HG02938 (cell line): Measurements from ENCODE around the gene RPS10.

Source experiments
- ATAC-seq: cut with Tn5 transposase; IDR thresholded peaks from one replicate; pipeline ENCODE4 v1.9.1; 2021; ENCODE audit warnings: mild to moderate bottlenecking, moderate library complexity; ENCODE audit not compliant: unreplicated experiment

Gene RPS10

GRCh38 chr6:34425498-34426410 lies at the start of gene RPS10:
Gene RPS10, minus strand, starts transcription at chr6:34426069. Its CDS starts 848 bp downstream, at chr6:34425221.
- ATAC-seq = peak; percentile 64

GRCh38 chr6:34475238-34475682 lies 49.4 kb upstream of the RPS10 start:
- ATAC-seq = no peak

GRCh38 chr6:34474754-34475153 lies 48.9 kb upstream of the RPS10 start:
- ATAC-seq = no peak

- ATAC-seq = no peak
These were observed 48.1 kb upstream of the RPS10 start for GRCh38 chr6:34473967-34474366.

- no peak for ATAC-seq
These were observed 46.6 kb upstream of the RPS10 start for GRCh38 chr6:34472425-34472824.

- ATAC-seq = no peak
These were observed 43.6 kb upstream of the RPS10 start for GRCh38 chr6:34469499-34469898.

- ATAC-seq = no peak
These were observed 42.6 kb upstream of the RPS10 start for GRCh38 chr6:34468378-34468892.

- ATAC-seq = no peak
These were observed 40.6 kb upstream of the RPS10 start for GRCh38 chr6:34466242-34467185.

- ATAC-seq = no peak
These were observed 39.8 kb upstream of the RPS10 start, which contains the start of gene PACSIN1 for GRCh38 chr6:34465531-34466241. Gene PACSIN1, plus strand, starts transcription at chr6:34466076. Its CDS starts 60,230 bp downstream, at chr6:34526306.

- no peak for ATAC-seq
These were observed 38.0 kb upstream of the RPS10 start for GRCh38 chr6:34463849-34464248.

GRCh38 chr6:34463299-34463698 lies 37.4 kb upstream of the RPS10 start:
- no peak for ATAC-seq

- no peak for ATAC-seq
These were observed 36.7 kb upstream of the RPS10 start for GRCh38 chr6:34462551-34462971.

- ATAC-seq = no peak
These were observed 36.1 kb upstream of the RPS10 start for GRCh38 chr6:34462010-34462409.

- ATAC-seq = no peak
These were observed 35.1 kb upstream of the RPS10 start for GRCh38 chr6:34460796-34461507.

GRCh38 chr6:34459899-34460593 lies 34.2 kb upstream of the RPS10 start:
- no peak for ATAC-seq

GRCh38 chr6:34457742-34458735 lies 32.2 kb upstream of the RPS10 start:
- no peak for ATAC-seq

- no peak for ATAC-seq
These were observed 31.5 kb upstream of the RPS10 start for GRCh38 chr6:34457382-34457741.

GRCh38 chr6:34455831-34456230 lies 30.0 kb upstream of the RPS10 start:
- no peak for ATAC-seq
